GM19239 (cell line): ENCODE measurements around the gene VWC2L.

Source experiments
- DNase-seq: peaks from one replicate; pipeline ENCODE4 v3.0.0; 2011; ENCODE audit warnings: low spot score; ENCODE audit not compliant: insufficient read length
- FAIRE-seq: peaks from 2 replicates; lab custom pipeline; 2011; peaks lifted over from hg19 to GRCh38; lab: Jason Lieb, UNC

The VWC2L gene

GRCh38 chr2:214465363-214466146 is 54.7 kb downstream of the VWC2L start:
- DNase-seq: no peak
- FAIRE-seq: no peak

- DNase-seq: no peak
- no peak for FAIRE-seq
Measured at GRCh38 chr2:214469728-214470127, 58.9 kb downstream of the VWC2L start.

- DNase-seq (no peak), FAIRE-seq (no peak)
Measured at GRCh38 chr2:214471382-214471781, 60.5 kb downstream of the VWC2L start.

- DNase-seq: no peak
- FAIRE-seq: no peak
Measured at GRCh38 chr2:214471990-214472389, 61.1 kb downstream of the VWC2L start.

GRCh38 chr2:214477305-214477704 is 66.5 kb downstream of the VWC2L start:
- no peak for DNase-seq
- no peak for FAIRE-seq

GRCh38 chr2:214481204-214481603 is 70.3 kb downstream of the VWC2L start:
- FAIRE-seq (no peak), DNase-seq (no peak)

- no peak for DNase-seq
- FAIRE-seq: no peak
Measured at GRCh38 chr2:214482728-214483127, 71.9 kb downstream of the VWC2L start.

GRCh38 chr2:214484239-214484638 is 73.4 kb downstream of the VWC2L start:
- FAIRE-seq: no peak

GRCh38 chr2:214484701-214485100 is 73.8 kb downstream of the VWC2L start:
- FAIRE-seq: no peak
- no peak for DNase-seq

More at GRCh38 chr2:214484239-214484638, 73.4 kb downstream of the VWC2L start:
- DNase-seq: no peak

- no peak for FAIRE-seq
Measured at GRCh38 chr2:214489181-214489580, 78.3 kb downstream of the VWC2L start.

GRCh38 chr2:214489702-214490101 is 78.8 kb downstream of the VWC2L start:
- DNase-seq (no peak), FAIRE-seq (no peak)

More at GRCh38 chr2:214489181-214489580, 78.3 kb downstream of the VWC2L start:
- DNase-seq: no peak

GRCh38 chr2:214492152-214492551 is 81.3 kb downstream of the VWC2L start:
- FAIRE-seq (no peak), DNase-seq (no peak)

GRCh38 chr2:214492608-214493007 is 81.8 kb downstream of the VWC2L start:
- no peak for FAIRE-seq
- DNase-seq: no peak

- no peak for FAIRE-seq
Measured at GRCh38 chr2:214497489-214497888, 86.6 kb downstream of the VWC2L start.

GRCh38 chr2:214503568-214503967 is 92.7 kb downstream of the VWC2L start:
- DNase-seq: no peak
- no peak for FAIRE-seq

More at GRCh38 chr2:214497489-214497888, 86.6 kb downstream of the VWC2L start:
- no peak for DNase-seq

- DNase-seq (no peak), FAIRE-seq (no peak)
Measured at GRCh38 chr2:214504599-214505376, 93.9 kb downstream of the VWC2L start.

GRCh38 chr2:214507032-214507431 is 96.2 kb downstream of the VWC2L start:
- no peak for FAIRE-seq

GRCh38 chr2:214514704-214515103 is 103.8 kb downstream of the VWC2L start:
- DNase-seq (no peak), FAIRE-seq (no peak)

More at GRCh38 chr2:214507032-214507431, 96.2 kb downstream of the VWC2L start:
- no peak for DNase-seq

- FAIRE-seq (no peak), DNase-seq (no peak)
Measured at GRCh38 chr2:214515111-214515510, 104.3 kb downstream of the VWC2L start.

GRCh38 chr2:214519258-214519818 is 108.5 kb downstream of the VWC2L start:
- DNase-seq (no peak), FAIRE-seq (no peak)

- DNase-seq (no peak), FAIRE-seq (no peak)
Measured at GRCh38 chr2:214529021-214529420, 118.2 kb downstream of the VWC2L start.
